ENCODE measurements around the gene EPB41L1.

The EPB41L1 gene

GRCh38 chr20:36230019-36230418 lies 75.5 kb downstream of the EPB41L1 start:
- no peak for TF ChIP-seq ZFX (IDR thresholded peaks at IDR 0.05; ENCODE audit: borderline replicate concordance)
- TF ChIP-seq, protein P1, sequence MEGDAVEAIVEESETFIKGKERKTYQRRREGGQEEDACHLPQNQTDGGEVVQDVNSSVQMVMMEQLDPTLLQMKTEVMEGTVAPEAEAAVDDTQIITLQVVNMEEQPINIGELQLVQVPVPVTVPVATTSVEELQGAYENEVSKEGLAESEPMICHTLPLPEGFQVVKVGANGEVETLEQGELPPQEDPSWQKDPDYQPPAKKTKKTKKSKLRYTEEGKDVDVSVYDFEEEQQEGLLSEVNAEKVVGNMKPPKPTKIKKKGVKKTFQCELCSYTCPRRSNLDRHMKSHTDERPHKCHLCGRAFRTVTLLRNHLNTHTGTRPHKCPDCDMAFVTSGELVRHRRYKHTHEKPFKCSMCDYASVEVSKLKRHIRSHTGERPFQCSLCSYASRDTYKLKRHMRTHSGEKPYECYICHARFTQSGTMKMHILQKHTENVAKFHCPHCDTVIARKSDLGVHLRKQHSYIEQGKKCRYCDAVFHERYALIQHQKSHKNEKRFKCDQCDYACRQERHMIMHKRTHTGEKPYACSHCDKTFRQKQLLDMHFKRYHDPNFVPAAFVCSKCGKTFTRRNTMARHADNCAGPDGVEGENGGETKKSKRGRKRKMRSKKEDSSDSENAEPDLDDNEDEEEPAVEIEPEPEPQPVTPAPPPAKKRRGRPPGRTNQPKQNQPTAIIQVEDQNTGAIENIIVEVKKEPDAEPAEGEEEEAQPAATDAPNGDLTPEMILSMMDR (IDR thresholded peaks at IDR 0.05), result no peak
- no peak overlapping the region for H3K27ac ChIP-seq

DNA sequence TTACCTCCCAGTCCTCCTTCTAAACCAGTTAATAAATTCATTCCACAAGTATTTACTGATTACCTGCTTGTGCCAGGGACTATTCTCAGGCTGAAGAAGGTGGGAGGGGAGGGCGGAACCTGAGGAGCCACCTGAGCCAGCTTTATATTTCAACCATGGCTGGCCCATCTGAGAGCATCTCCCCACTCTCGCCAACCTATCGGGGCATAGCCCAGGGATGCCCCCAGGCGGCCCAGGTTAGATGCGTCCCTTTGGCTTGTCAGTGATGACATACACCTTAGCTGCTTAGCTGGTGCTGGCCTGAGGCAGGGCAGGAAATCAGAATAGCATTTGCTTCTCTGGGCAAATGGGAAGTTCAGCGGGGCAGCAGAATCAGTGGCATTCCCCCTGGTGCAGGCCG lies 76.8 kb downstream of the EPB41L1 start:
- no peak for TF ChIP-seq ZFX (IDR thresholded peaks at IDR 0.05; ENCODE audit: borderline replicate concordance)
- TF ChIP-seq, protein P1 (IDR thresholded peaks at IDR 0.05), result no peak
- no peak overlapping the region for H3K27ac ChIP-seq

- no peak for TF ChIP-seq ZFX (IDR thresholded peaks at IDR 0.05; ENCODE audit: borderline replicate concordance)
- TF ChIP-seq, protein P1 (IDR thresholded peaks at IDR 0.05), result no peak
These were observed 80.3 kb downstream of the EPB41L1 start for GRCh38 chr20:36234771-36235320.

DNA sequence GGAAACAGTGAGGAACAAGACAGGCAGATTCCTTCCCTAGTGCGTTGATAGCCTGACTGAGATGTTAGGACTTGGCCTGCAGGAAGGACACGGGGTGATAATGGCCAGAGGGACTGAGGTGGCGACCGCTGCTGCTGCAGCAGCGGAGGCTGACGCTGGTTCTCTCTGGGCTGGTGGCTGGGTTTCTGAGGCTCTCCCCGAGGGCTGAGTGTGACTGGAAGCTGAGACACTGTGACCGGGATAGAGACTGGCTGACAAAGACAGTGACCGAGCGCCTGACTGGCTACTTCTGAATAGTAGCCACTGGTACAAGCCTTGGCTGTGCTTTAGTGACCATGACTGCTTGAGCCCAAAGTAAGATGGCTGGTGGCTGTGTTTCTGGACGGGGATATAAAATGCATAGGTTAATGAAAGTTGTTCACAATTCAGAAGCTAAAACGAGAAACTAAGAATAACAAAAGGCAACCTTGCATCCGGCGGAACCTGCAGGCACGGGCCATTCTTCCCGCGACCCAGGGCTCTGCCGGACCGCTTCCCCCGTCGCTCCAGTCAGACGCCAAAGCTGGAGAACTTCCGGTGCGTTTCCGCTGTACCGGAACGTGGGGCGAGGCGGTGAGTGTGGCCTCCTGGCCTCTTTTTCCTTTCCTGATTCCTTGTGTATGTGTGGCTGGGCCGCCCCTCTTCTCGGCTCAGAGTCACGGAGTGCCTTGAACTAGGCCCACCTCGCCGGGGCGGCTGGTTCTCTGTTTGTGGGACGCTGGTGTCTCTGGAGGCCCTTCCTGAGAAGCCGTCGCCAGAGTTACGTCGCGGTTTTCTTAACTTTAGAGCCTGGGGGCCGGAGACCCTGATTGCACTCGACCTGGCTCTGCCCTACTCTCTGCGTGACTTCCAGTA lies 81.6 kb downstream of the EPB41L1 start, which contains the start of gene AAR2:
Gene AAR2, plus strand, starts transcription at position 587 of the 894 bp plus-strand sequence. CDS start 3,391 bp downstream, outside the sequence.
- no peak for TF ChIP-seq ZFX (IDR thresholded peaks at IDR 0.05; ENCODE audit: borderline replicate concordance)
- TF ChIP-seq, protein P1 (IDR thresholded peaks at IDR 0.05), result no peak
- peak within 1 kb of the TSS; percentile 63 for H3K27ac ChIP-seq

More at GRCh38 chr20:36234771-36235320, 80.3 kb downstream of the EPB41L1 start:
- no peak overlapping the region for H3K27ac ChIP-seq

DNA sequence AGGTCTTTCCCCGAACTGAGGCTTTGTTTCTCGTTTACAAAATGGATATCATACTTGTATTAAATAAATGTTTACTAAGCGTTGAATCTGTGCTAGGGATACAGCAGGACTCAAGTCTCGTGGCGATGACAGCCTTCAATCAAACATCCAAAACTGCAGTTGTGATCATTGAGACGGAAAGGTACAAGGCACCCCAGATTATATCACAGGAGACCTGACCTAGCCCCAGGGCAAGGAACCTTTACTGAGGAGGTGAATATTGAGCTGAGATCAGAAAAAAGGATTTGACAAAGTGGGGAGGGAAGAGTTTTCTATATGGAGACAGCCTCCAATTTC lies 82.2 kb downstream of the EPB41L1 start:
- H3K27ac ChIP-seq, result peak overlapping the region; percentile 63
- TF ChIP-seq, protein P1 (IDR thresholded peaks at IDR 0.05), result no peak
- TF ChIP-seq ZFX (IDR thresholded peaks at IDR 0.05; ENCODE audit: borderline replicate concordance), result no peak

- TF ChIP-seq ZFX (IDR thresholded peaks at IDR 0.05; ENCODE audit: borderline replicate concordance), result no peak
- TF ChIP-seq, protein P1 (IDR thresholded peaks at IDR 0.05), result no peak
- no peak overlapping the region for H3K27ac ChIP-seq
These were observed 82.9 kb downstream of the EPB41L1 start for GRCh38 chr20:36237477-36237876.

GRCh38 chr20:36238153-36238552 lies 83.6 kb downstream of the EPB41L1 start:
- no peak overlapping the region for H3K27ac ChIP-seq
- no peak for TF ChIP-seq ZFX (IDR thresholded peaks at IDR 0.05; ENCODE audit: borderline replicate concordance)
- TF ChIP-seq, protein P1 (IDR thresholded peaks at IDR 0.05), result no peak
